SHP77 treated with DMSO at 0.1 percent for 48 hours (cell line): ENCODE data around the gene HDAC2.
"Not testable (repeated sequence)": the region's sequence is repeated elsewhere in the genome, so short reads cannot be mapped to it uniquely, and the experiment has no call there.

Experiments used
- DNase-seq: peaks from one replicate; lab custom pipeline; 2025; lab: John Stamatoyannopoulos, UW

The HDAC2 gene

GRCh38 chr6:113971741-113972140 is 793 bp upstream of the HDAC2 start:
- DNase-seq = no peak

GRCh38 chr6:113969888-113970804 is 802 bp downstream of the HDAC2 start:
- DNase-seq = no peak

GRCh38 chr6:113968472-113968871 is 2.5 kb downstream of the HDAC2 start:
- no peak for DNase-seq

GRCh38 chr6:113967777-113968176 is 3.2 kb downstream of the HDAC2 start:
- no peak for DNase-seq

- DNase-seq = no peak
Measured at GRCh38 chr6:113960795-113961194, 10.2 kb downstream of the HDAC2 start.

GRCh38 chr6:113959235-113959634 is 11.7 kb downstream of the HDAC2 start:
- DNase-seq = no peak

GRCh38 chr6:113954653-113955052 is 16.3 kb downstream of the HDAC2 start:
- no peak for DNase-seq

- DNase-seq = no peak
Measured at GRCh38 chr6:113953346-113953745, 17.6 kb downstream of the HDAC2 start.

GRCh38 chr6:113949499-113949898 is 21.4 kb downstream of the HDAC2 start:
- no peak for DNase-seq

- DNase-seq = no peak
Measured at GRCh38 chr6:113944701-113945100, 26.2 kb downstream of the HDAC2 start.

- no peak for DNase-seq
Measured at GRCh38 chr6:113939825-113940224, 31.1 kb downstream of the HDAC2 start.

GRCh38 chr6:113936093-113936934 is 34.6 kb downstream of the HDAC2 start:
- peak; percentile 60 for DNase-seq

- DNase-seq = no peak
Measured at GRCh38 chr6:113934101-113934500, 36.8 kb downstream of the HDAC2 start.

- not testable (repeated sequence) for DNase-seq
Measured at GRCh38 chr6:113931907-113932306, 39.0 kb downstream of the HDAC2 start.

- no peak for DNase-seq
Measured at GRCh38 chr6:113930183-113930582, 40.8 kb downstream of the HDAC2 start.

GRCh38 chr6:113927001-113927400 is 43.9 kb downstream of the HDAC2 start:
- no peak for DNase-seq

- DNase-seq = no peak
Measured at GRCh38 chr6:113925378-113925777, 45.6 kb downstream of the HDAC2 start.

GRCh38 chr6:113924312-113924723 is 46.6 kb downstream of the HDAC2 start:
- no peak for DNase-seq

- DNase-seq = no peak
Measured at GRCh38 chr6:113923526-113923925, 47.4 kb downstream of the HDAC2 start.

GRCh38 chr6:113921299-113921904 is 49.5 kb downstream of the HDAC2 start:
- no peak for DNase-seq

- no peak for DNase-seq
Measured at GRCh38 chr6:113920663-113921267, 50.2 kb downstream of the HDAC2 start.

GRCh38 chr6:113910285-113910684 is 60.7 kb downstream of the HDAC2 start:
- DNase-seq = not testable (repeated sequence)
